HFFc6 (cell line): ENCODE data around the gene NTN1. TPM values are rescaled to one million over a fixed set of nuclear protein-coding genes. Genes with fewer than 3 reads are reported as not detected.

ENCODE experiments used
- DNase-seq: peaks from one replicate; pipeline ENCODE4 v3.0.0-alpha.2; 2018
- H3K27ac Mint-ChIP-seq: 2 replicates; pipeline ENCODE4 v1.8.0; 2020; ENCODE audit warnings: mild to moderate bottlenecking, mixed read lengths
- H3K27me3 Mint-ChIP-seq: 2 replicates; pipeline ENCODE4 v1.8.0; 2021; ENCODE audit warnings: mild to moderate bottlenecking, moderate library complexity, mixed read lengths; ENCODE audit not compliant: insufficient read depth
- H3K36me3 Mint-ChIP-seq: 2 replicates; pipeline ENCODE4 v1.8.0; 2021; ENCODE audit warnings: low read depth, mixed read lengths
- H3K4me1 Mint-ChIP-seq: 2 replicates; pipeline ENCODE4 v1.8.0; 2020; ENCODE audit warnings: low read depth, mixed read lengths
- H3K4me3 Mint-ChIP-seq: 2 replicates; pipeline ENCODE4 v1.8.0; 2020; ENCODE audit warnings: mild to moderate bottlenecking, moderate library complexity, mixed read lengths
- H3K9me3 Mint-ChIP-seq: 2 replicates; pipeline ENCODE4 v1.8.0; 2020; ENCODE audit warnings: mild to moderate bottlenecking, mixed read lengths
- CTCF ChIP-seq: fragments of 200-600 bp; sonication (generic); IDR thresholded peaks from 2 replicates; pipeline ENCODE4 v1.5.0; 2021; ENCODE audit warnings: antibody characterized with exemption, mild to moderate bottlenecking
- total RNA-seq, 6 experiments: library from RNA; stranded (reverse); fragmentation: NEBNext Ultra II Directional; extraction: Animal tissue kit (Norgen Biotek cat#: 25700); gene quantifications; 2 replicates in 1 of 6; 3 replicates in 5 of 6; pipeline ENCODE4 v1.2.3, GENCODE V29; 2021

NTN1 gene
- total RNA-seq, 6 experiments from 2014 or later: not detected

GRCh38 chr17:9009737-9010136 is 11.6 kb upstream of the NTN1 start:
- H3K27me3 Mint-ChIP-seq: peaks cover 7% of the 10 kb centered on the region
- no peak overlapping the region for H3K4me3 Mint-ChIP-seq

GRCh38 chr17:9011001-9011400 is 10.3 kb upstream of the NTN1 start:
- no peak overlapping the region for H3K27ac Mint-ChIP-seq
- H3K9me3 Mint-ChIP-seq: no peaks in the 10 kb centered on the region; the same call in none of the 2 replicates
- H3K36me3 Mint-ChIP-seq: no peaks in the 10 kb centered on the region
- H3K27me3 Mint-ChIP-seq: no peaks in the 10 kb centered on the region; the same call in none of the 2 replicates
- DNase-seq: no peak
- H3K4me1 Mint-ChIP-seq: no peaks in the 10 kb centered on the region
- TF ChIP-seq CTCF: no peak
- no peak overlapping the region for H3K4me3 Mint-ChIP-seq

More at GRCh38 chr17:9009737-9010136, 11.6 kb upstream of the NTN1 start:
- Mint-ChIP-seq H3K27ac (no peak overlapping the region), H3K36me3 (0 out of 2 replicates have a peak, but pooled peaks cover 3% of the 10 kb centered on the region), H3K9me3 (no peaks in the 10 kb centered on the region; the same call in none of the 2 replicates), H3K4me1 (no peaks in the 10 kb centered on the region)
- TF ChIP-seq CTCF: no peak
- no peak for DNase-seq

DNA sequence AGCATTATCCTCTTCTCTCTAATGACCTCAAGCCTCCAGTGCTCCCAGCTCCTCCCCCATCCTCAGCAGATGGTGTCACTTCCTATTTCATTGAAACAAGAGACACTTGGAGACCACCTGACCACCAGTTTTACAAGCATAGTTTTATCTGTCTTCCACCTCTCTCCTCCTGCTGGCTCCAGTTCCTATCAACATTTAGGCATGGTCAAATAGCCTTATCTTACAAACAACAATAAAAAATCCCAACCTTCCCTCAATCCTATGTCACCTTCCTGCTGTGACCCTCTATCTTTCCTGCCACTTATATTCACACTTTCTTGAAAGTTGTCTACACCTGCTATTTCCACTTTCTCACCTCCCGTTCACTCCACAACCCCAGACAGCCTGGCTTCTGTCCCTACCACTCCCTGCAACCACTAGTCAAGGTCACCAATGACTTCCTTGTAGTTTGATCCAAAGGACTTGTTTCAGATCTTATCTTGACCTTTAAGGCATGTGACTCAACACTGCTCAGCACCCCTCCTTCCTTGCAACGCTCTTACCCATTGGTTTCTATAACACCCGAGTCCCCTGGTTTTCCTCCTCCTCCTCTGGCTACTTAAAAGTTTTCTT is 4.3 kb upstream of the NTN1 start:
- H3K27me3 Mint-ChIP-seq: peaks cover 11% of the 10 kb centered on the region
- DNase-seq: no peak

DNA sequence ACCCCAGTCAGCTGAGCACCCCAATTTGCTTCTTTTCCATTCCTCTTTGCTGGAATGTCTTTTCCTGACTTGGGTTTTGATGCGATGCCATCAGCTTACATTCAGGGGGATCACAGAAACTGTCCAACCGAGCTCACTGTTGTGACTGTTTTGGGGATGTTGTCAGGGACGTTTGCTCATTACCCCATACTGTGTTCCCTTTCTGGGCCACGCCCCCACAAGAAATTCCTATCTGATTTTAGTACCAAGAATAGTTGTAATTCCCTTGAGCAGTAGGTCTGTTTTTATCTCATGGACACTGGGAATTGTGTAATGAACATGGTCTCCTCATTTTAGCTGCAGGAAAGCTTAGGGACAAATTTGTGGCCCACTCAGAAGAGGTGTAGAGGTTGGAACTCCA is 2.6 kb upstream of the NTN1 start:
- H3K4me1 Mint-ChIP-seq: no peaks in the 10 kb centered on the region
- H3K27me3 Mint-ChIP-seq: peaks cover 18% of the 10 kb centered on the region
- H3K4me3 Mint-ChIP-seq: no peak overlapping the region
- no peaks in the 10 kb centered on the region for H3K36me3 Mint-ChIP-seq
- DNase-seq: no peak
- H3K9me3 Mint-ChIP-seq: no peaks in the 10 kb centered on the region
- no peak overlapping the region for H3K27ac Mint-ChIP-seq
- TF ChIP-seq CTCF: no peak

More for the DNA sequence above, 4.3 kb upstream of the NTN1 start:
- no peak for TF ChIP-seq CTCF
- Mint-ChIP-seq H3K36me3 (no peaks in the 10 kb centered on the region), H3K4me3 (no peak overlapping the region), H3K9me3 (no peaks in the 10 kb centered on the region), H3K4me1 (no peaks in the 10 kb centered on the region), H3K27ac (no peak overlapping the region)

- Mint-ChIP-seq H3K4me3 (no peak overlapping the region), H3K4me1 (no peaks in the 10 kb centered on the region), H3K27ac (no peak overlapping the region), H3K9me3 (no peaks in the 10 kb centered on the region), H3K27me3 (peaks cover 32% of the 10 kb centered on the region), H3K36me3 (no peaks in the 10 kb centered on the region)
- TF ChIP-seq CTCF: no peak
- DNase-seq: no peak
These were observed 1.1 kb upstream of the NTN1 start for GRCh38 chr17:9020096-9020823.
